B cell (primary cell): ENCODE results near the gene PIK3R4. TPM values are rescaled to one million over a fixed set of nuclear protein-coding genes. Genes with fewer than 3 reads are reported as not detected.
A peak's percentile ranks its signal among the peaks of the same experiment; 100 is the strongest.

Experiments used
- ATAC-seq: fragments of 200-7000 bp; cut with Tn5 transposase; one replicate; pipeline ENCODE4 v1.10.0; 2021; ENCODE audit warnings: low read depth, mild to moderate bottlenecking, moderate number of reproducible peaks, moderate library complexity
- CTCF ChIA-PET: fragments of 350-600 bp; sonication (Branson Sonifier 250); formaldehyde crosslinking; loops from one replicate; lab custom pipeline; 2021; ENCODE audit warnings: antibody characterized with exemption, inconsistent platforms; lab: Charles Lee
- POLR2A ChIA-PET: fragments of 350-600 bp; sonication (Branson Sonifier 250); formaldehyde crosslinking; loops from one replicate; lab custom pipeline; 2021; ENCODE audit warnings: antibody characterized with exemption; lab: Charles Lee
- DNase-seq: peaks from one replicate; pipeline ENCODE4 v3.0.0; 2013
- H2AFZ ChIP-seq: 2 replicates; pipeline ENCODE4 v1.6.1; 2012; ENCODE audit warnings: mild to moderate bottlenecking, low read depth, low read length; ENCODE audit not compliant: insufficient read depth, poor library complexity, severe bottlenecking
- H3K27ac ChIP-seq, 2 donors: 1 replicate in 1 of 2; 2 replicates in 1 of 2; pipeline ENCODE4 v1.5.1; 2012 to 2013; ENCODE audit warnings: low read length in 2 of 2, mild to moderate bottlenecking in 2 of 2, moderate library complexity in 1 of 2
- H3K27me3 ChIP-seq, 4 experiments: fragments of 200-600 bp in 1 of 4; sonication (generic) in 1 of 4; replicated peaks in 1 of 4; 1 replicate in 2 of 4; 2 replicates in 2 of 4; pipeline versions ENCODE4 v1.6.1 to v1.7.0; 2013 to 2016; ENCODE audit warnings: low read length in 3 of 4, mild to moderate bottlenecking in 2 of 4, mixed read lengths in 1 of 4, moderate library complexity in 1 of 4; ENCODE audit not compliant: insufficient read depth in 4 of 4, control insufficient read depth in 3 of 4; ENCODE audit errors: control extremely low read depth in 1 of 4
- H3K36me3 ChIP-seq, 2 experiments: replicated peaks in 1 of 2; 1 replicate in 1 of 2; 2 replicates in 1 of 2; pipeline versions ENCODE4 v1.6.1 to v1.7.1; 2013; ENCODE audit warnings: low read length in 1 of 2; ENCODE audit not compliant: insufficient read depth in 2 of 2, control insufficient read depth in 1 of 2; ENCODE audit errors: control extremely low read depth in 1 of 2, extremely low read depth in 1 of 2
- H3K4me1 ChIP-seq, 2 donors: fragments of 200-600 bp in 1 of 2; sonication (generic) in 1 of 2; 1 replicate in 1 of 2; 2 replicates in 1 of 2; pipeline versions ENCODE4 v1.5.1 to v1.6.1; 2013 to 2017; ENCODE audit warnings: low read length in 2 of 2; ENCODE audit not compliant: control insufficient read depth in 2 of 2, insufficient read depth in 2 of 2
- H3K4me2 ChIP-seq: replicated peaks from 2 replicates; pipeline ENCODE3; 2012; ENCODE audit warnings: mild to moderate bottlenecking, low read depth, low read length; ENCODE audit not compliant: poor library complexity, severe bottlenecking
- H3K4me3 ChIP-seq, 5 experiments: fragments of 200-600 bp in 1 of 5; sonication (generic) in 1 of 5; 1 replicate in 3 of 5; 2 replicates in 2 of 5; pipeline versions ENCODE4 v1.5.1 to v1.7.0; 2011 to 2016; ENCODE audit warnings: low read length in 4 of 5, mild to moderate bottlenecking in 4 of 5, low read depth in 2 of 5, control low read depth in 1 of 5, moderate library complexity in 1 of 5; ENCODE audit not compliant: insufficient read depth in 1 of 5; ENCODE audit errors: control extremely low read depth in 1 of 5, extremely low read depth in 1 of 5
- H3K79me2 ChIP-seq: fragments of 200-600 bp; sonication (generic); one replicate; pipeline ENCODE4 v1.6.0; 2016; ENCODE audit warnings: low read length; ENCODE audit not compliant: control insufficient read depth, insufficient read depth
- H3K9ac ChIP-seq: fragments of 200-600 bp; sonication (generic); 2 replicates; pipeline ENCODE4 v1.6.1; 2017; ENCODE audit warnings: mild to moderate bottlenecking, low read length, moderate library complexity
- H3K9me3 ChIP-seq, 3 donors: one replicate each; pipeline versions ENCODE4 v1.6.1 to v1.7.1; 2013; ENCODE audit warnings: low read length in 2 of 3; ENCODE audit not compliant: control insufficient read depth in 2 of 3, insufficient read depth in 1 of 3; ENCODE audit errors: control extremely low read depth in 1 of 3
- H4K20me1 ChIP-seq: 2 replicates; pipeline ENCODE4 v1.6.0; 2012; ENCODE audit warnings: mild to moderate bottlenecking, low read length; ENCODE audit not compliant: insufficient read depth, control insufficient read depth, poor library complexity, severe bottlenecking
- H3K27ac Mint-ChIP-seq: one replicate; pipeline ENCODE4 v1.8.0; 2021; ENCODE audit warnings: mixed read lengths
- H3K27me3 Mint-ChIP-seq: one replicate; pipeline ENCODE4 v1.8.0; 2021; ENCODE audit warnings: mixed read lengths
- H3K4me1 Mint-ChIP-seq: one replicate; pipeline ENCODE4 v1.8.0; 2021; ENCODE audit warnings: mixed read lengths
- H3K4me3 Mint-ChIP-seq: one replicate; pipeline ENCODE4 v1.8.0; 2021; ENCODE audit warnings: mixed read lengths
- H3K9me3 Mint-ChIP-seq: one replicate; pipeline ENCODE4 v1.8.0; 2022; ENCODE audit warnings: mixed read lengths; ENCODE audit not compliant: insufficient read depth
- EZH2 ChIP-seq: IDR thresholded peaks from 2 replicates; pipeline ENCODE4 v1.6.1; 2012; ENCODE audit warnings: borderline replicate concordance, low read depth, mild to moderate bottlenecking, moderate library complexity, low read length; ENCODE audit not compliant: insufficient read depth, poor library complexity, severe bottlenecking
- WGBS: methylation state at CpG from one replicate; pipeline ENCODE4 v1.1.5; 2013; ENCODE audit warnings: missing lambda C conversion rate; ENCODE audit not compliant: insufficient coverage; 5-methylcytosine and 5-hydroxymethylcytosine counted together
- intact Hi-C: fragments of 100-400 bp; cut with micrococcal nuclease; formaldehyde crosslinking; loops from one replicate; pipeline ENCODE4 v1.10.0; 2022
- polyA plus RNA-seq: library from polyadenylated mRNA; depleted of rRNA; stranded (reverse); fragments of >200 nt; gene quantifications from 2 replicates; pipeline ENCODE4 v1.2.3, GENCODE V29; 2012
- total RNA-seq, 2 donors: library from RNA; stranded (reverse); fragments of 120-200 nt in 1 of 2; gene quantifications; 1 replicate in 1 of 2; 2 replicates in 1 of 2; pipeline versions ENCODE4 v1.2.3 to v1.2.4, GENCODE V29; 2013 to 2022
- TF ChIP-seq, protein P1 (sequence below): fragments of 200-600 bp; IDR thresholded peaks from one replicate; pipeline ENCODE4 v1.8.0; 2022; ENCODE audit warnings: antibody characterized with exemption, mild to moderate bottlenecking

Gene PIK3R4
- total and polyA plus RNA-seq, 2 donors (not counting 1 experiment from before 2014, with no cell fraction given): 23.9 to 27.1 TPM

GRCh38 chr3:130728037-130728436 is 18.6 kb downstream of the PIK3R4 start:
- Histone ChIP-seq H2AFZ (no peak overlapping the region), H4K20me1 (no peaks in the 10 kb centered on the region), H3K4me2 (no peak overlapping the region), H3K36me3 (peaks cover 1 to 7% of the 10 kb centered on the region in 2 experiments), H3K9ac (no peak overlapping the region), H3K27ac (peak overlapping the region in 1 of 2 donors; percentile 37), H3K4me1 (no peaks in the 10 kb centered on the region), H3K4me3 (no peak overlapping the region), H3K9me3 (no peaks in the 10 kb centered on the region), H3K79me2 (no peaks in the 10 kb centered on the region), H3K27me3 (no peaks in the 10 kb centered on the region)
- ChIA-PET CTCF (no interaction called here), POLR2A (no interaction called here)
- no peak for ATAC-seq
- peaks cover 1% of the 10 kb centered on the region for H3K4me1 Mint-ChIP-seq
- H3K27me3 Mint-ChIP-seq: no peaks in the 10 kb centered on the region
- no peaks in the 10 kb centered on the region for H3K9me3 Mint-ChIP-seq
- H3K4me3 Mint-ChIP-seq: no peak overlapping the region
- no peak for DNase-seq
- intact Hi-C loops: no loop called here
- TF ChIP-seq, protein P1, sequence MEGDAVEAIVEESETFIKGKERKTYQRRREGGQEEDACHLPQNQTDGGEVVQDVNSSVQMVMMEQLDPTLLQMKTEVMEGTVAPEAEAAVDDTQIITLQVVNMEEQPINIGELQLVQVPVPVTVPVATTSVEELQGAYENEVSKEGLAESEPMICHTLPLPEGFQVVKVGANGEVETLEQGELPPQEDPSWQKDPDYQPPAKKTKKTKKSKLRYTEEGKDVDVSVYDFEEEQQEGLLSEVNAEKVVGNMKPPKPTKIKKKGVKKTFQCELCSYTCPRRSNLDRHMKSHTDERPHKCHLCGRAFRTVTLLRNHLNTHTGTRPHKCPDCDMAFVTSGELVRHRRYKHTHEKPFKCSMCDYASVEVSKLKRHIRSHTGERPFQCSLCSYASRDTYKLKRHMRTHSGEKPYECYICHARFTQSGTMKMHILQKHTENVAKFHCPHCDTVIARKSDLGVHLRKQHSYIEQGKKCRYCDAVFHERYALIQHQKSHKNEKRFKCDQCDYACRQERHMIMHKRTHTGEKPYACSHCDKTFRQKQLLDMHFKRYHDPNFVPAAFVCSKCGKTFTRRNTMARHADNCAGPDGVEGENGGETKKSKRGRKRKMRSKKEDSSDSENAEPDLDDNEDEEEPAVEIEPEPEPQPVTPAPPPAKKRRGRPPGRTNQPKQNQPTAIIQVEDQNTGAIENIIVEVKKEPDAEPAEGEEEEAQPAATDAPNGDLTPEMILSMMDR: no peak
- TF ChIP-seq EZH2: no peak
- WGBS: no CpG with 5 or more reads among the region's 2 CpGs
- no peak overlapping the region for H3K27ac Mint-ChIP-seq

DNA sequence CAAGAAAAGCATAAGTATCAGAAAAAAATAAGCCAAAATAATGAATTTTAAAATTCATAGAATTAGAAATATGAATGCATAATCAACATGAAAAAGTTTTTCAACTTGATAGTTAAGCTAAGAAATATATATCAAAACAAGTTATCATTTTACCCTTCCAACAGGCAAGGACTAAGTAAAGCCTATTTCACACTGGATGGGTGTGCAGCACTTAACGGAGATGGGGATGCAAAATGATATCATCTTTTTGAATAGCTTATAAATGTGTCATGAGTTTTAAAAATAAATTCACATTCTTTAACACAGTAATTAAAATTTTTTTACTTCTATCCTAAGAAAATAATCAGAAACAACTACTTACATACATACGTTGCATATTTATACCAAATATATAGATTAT is 20.9 kb downstream of the PIK3R4 start:
- Histone ChIP-seq H3K4me1 (no peaks in the 10 kb centered on the region), H3K36me3 (peaks cover 0 to 5% of the 10 kb centered on the region in 2 experiments), H3K9me3 (no peaks in the 10 kb centered on the region), H3K4me2 (no peak overlapping the region), H3K27ac (no peak overlapping the region), H2AFZ (no peak overlapping the region), H4K20me1 (no peaks in the 10 kb centered on the region), H3K9ac (no peak overlapping the region), H3K79me2 (no peaks in the 10 kb centered on the region), H3K4me3 (no peak overlapping the region), H3K27me3 (no peaks in the 10 kb centered on the region)
- no CpG with 5 or more reads among the region's 2 CpGs for WGBS
- no peak overlapping the region for H3K27ac Mint-ChIP-seq
- CTCF ChIA-PET: no interaction called here
- H3K4me3 Mint-ChIP-seq: no peak overlapping the region
- H3K4me1 Mint-ChIP-seq: peaks cover 1% of the 10 kb centered on the region
- H3K27me3 Mint-ChIP-seq: no peaks in the 10 kb centered on the region
- POLR2A ChIA-PET: no interaction called here
- no peak for DNase-seq
- intact Hi-C loops: no loop called here
- no peak for TF ChIP-seq EZH2
- TF ChIP-seq, protein P1: no peak
- H3K9me3 Mint-ChIP-seq: no peaks in the 10 kb centered on the region
- ATAC-seq: no peak
